PC-9 (cell line): ENCODE data around the gene NR3C1. TPM values are rescaled to one million over a fixed set of nuclear protein-coding genes. Genes with fewer than 3 reads are reported as not detected.
A peak's percentile ranks its signal among the peaks of the same experiment; 100 is the strongest.

Source experiments
- BruUV-seq: library from RNA; stranded (reverse); fragments of 400-500 nt; replicated peaks from 2 replicates; lab custom pipeline; 2021; lab: Mats Ljungman, UMichigan
- CTCF ChIA-PET: fragments of 300-600 bp; sonication (Branson Sonifier 250); formaldehyde crosslinking; loops from one replicate; lab custom pipeline; 2022; ENCODE audit warnings: antibody characterized with exemption; lab: Charles Lee
- POLR2A ChIA-PET: fragments of 300-600 bp; sonication (Branson Sonifier 250); formaldehyde crosslinking; loops from one replicate; lab custom pipeline; 2022; ENCODE audit warnings: antibody characterized with exemption; ENCODE audit not compliant: unreplicated experiment; lab: Charles Lee
- DNase-seq, 2 experiments: peaks; one replicate each; pipeline versions ENCODE4 v3.0.0 to v3.0.0-alpha.2; 2015 to 2022; ENCODE audit warnings: mixed read lengths in 1 of 2
- H2AFZ ChIP-seq: fragments of 200-600 bp; sonication (generic); 2 replicates; pipeline ENCODE4 v1.8.1; 2017; ENCODE audit warnings: antibody characterized with exemption
- H3F3A ChIP-seq: fragments of 200-600 bp; sonication (generic); 2 replicates; pipeline ENCODE4 v1.8.1; 2017; ENCODE audit warnings: antibody characterized with exemption, mild to moderate bottlenecking, low read depth; ENCODE audit not compliant: insufficient read depth
- H3K27ac ChIP-seq: fragments of 200-600 bp; sonication (generic); 2 replicates; pipeline ENCODE4 v1.6.1; 2016; ENCODE audit warnings: mixed run types
- H3K27me3 ChIP-seq: fragments of 200-600 bp; sonication (generic); 2 replicates; pipeline ENCODE4 v1.6.1; 2016; ENCODE audit warnings: low read depth, mixed run types; ENCODE audit not compliant: insufficient read depth
- H3K36me3 ChIP-seq: fragments of 200-600 bp; sonication (generic); 2 replicates; pipeline ENCODE4 v1.6.1; 2016; ENCODE audit warnings: low read depth, mixed run types
- H3K4me1 ChIP-seq: fragments of 200-600 bp; sonication (generic); replicated peaks from 2 replicates; pipeline ENCODE4 v1.6.1; 2016; ENCODE audit warnings: mixed run types; ENCODE audit not compliant: insufficient read depth
- H3K4me2 ChIP-seq: fragments of 200-600 bp; sonication (generic); 2 replicates; pipeline ENCODE4 v1.6.1; 2017; ENCODE audit warnings: mixed run types
- H3K4me3 ChIP-seq: fragments of 200-600 bp; sonication (generic); 2 replicates; pipeline ENCODE4 v1.6.1; 2016; ENCODE audit warnings: mixed run types
- H3K79me2 ChIP-seq: fragments of 200-600 bp; sonication (generic); 2 replicates; pipeline ENCODE4 v1.6.1; 2017; ENCODE audit warnings: low read depth, mixed run types
- H3K9me2 ChIP-seq: fragments of 200-600 bp; sonication (generic); 2 replicates; pipeline ENCODE4 v1.8.1; 2017; ENCODE audit warnings: mild to moderate bottlenecking; ENCODE audit not compliant: insufficient read depth
- H3K9me3 ChIP-seq: fragments of 200-600 bp; sonication (generic); 2 replicates; pipeline ENCODE4 v1.8.1; 2016; ENCODE audit warnings: low read depth; ENCODE audit not compliant: insufficient read depth
- H4K20me1 ChIP-seq: fragments of 200-600 bp; sonication (generic); 2 replicates; pipeline ENCODE4 v1.8.1; 2017; ENCODE audit not compliant: insufficient read depth
- EZH2 ChIP-seq: fragments of 200-600 bp; sonication (generic); IDR thresholded peaks from 2 replicates; pipeline ENCODE4 v1.8.0; 2017; ENCODE audit warnings: antibody characterized with exemption, low read depth
- intact Hi-C: fragments of 100-400 bp; cut with micrococcal nuclease; formaldehyde crosslinking; loops from one replicate; pipeline ENCODE4 v1.10.0; 2022; ENCODE audit not compliant: unreplicated experiment
- total RNA-seq: library from RNA; stranded (reverse); gene quantifications from 2 replicates; pipeline ENCODE4 v1.2.3, GENCODE V29; 2021
- TF ChIP-seq, protein P1 (sequence below): fragments of 200-600 bp; sonication (generic); conservative IDR thresholded peaks from 2 replicates; pipeline ENCODE4 v1.6.1; 2017; ENCODE audit warnings: mixed run types, antibody characterized with exemption, mild to moderate bottlenecking, moderate library complexity

NR3C1 gene
- total RNA-seq, 1 experiment from 2014 or later = 52.8 TPM

DNA sequence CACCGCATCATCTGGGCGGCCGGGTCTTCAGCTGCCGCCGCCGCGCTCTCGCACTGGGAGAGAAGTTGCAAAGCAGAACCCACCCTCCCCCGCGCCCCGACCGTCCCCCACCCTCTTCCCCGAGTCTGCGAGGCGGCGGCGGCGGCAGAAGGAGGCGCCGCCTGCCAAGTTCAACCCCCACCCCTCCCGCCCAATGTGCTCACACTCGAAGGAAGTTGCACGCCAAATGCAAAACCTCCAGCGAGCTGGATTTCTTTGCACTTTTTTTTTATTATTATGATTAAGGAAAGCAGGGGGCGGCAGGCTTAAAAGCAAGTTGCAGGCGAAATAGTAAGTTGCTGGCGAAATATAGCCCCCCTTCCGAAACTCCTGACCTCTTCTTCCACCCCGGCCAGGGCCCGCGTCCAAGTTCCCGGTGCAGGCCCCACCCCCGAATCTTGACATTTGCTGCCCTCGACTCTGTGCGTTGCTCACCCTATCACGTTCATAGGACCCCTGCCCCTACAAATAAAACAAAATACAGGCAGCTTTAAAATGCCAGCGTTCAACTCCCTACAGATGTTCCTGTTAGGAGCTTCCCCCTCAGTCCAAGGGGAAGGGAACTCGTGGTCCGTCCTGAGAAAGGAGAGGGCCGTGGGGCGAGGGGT, 1.1 kb upstream of the NR3C1 start:
- H3K36me3 ChIP-seq = no peaks in the 10 kb centered on the region
- peak overlapping the region; percentile 96 for H3K4me2 ChIP-seq
- BruUV-seq = no TSS peak
- ChIA-PET CTCF (interaction anchor here (0.6 to 1.1 kb wide), 7 partner anchors 9 to 791 kb away, joined by 3 to 9 read pairs (median 4); no protein-coding TSS in a partner anchor), POLR2A (interaction anchor here (0.6 to 1.0 kb wide), 3 partner anchors 103 to 467 kb away, joined by 3 to 21 read pairs (median 3); no protein-coding TSS in a partner anchor)
- peak overlapping the region; percentile 100 for H2AFZ ChIP-seq
- peaks cover 32% of the 10 kb centered on the region for H3K79me2 ChIP-seq
- H3K9me2 ChIP-seq = peaks cover 6% of the 10 kb centered on the region; the same call in 1 of the 2 replicates
- TF ChIP-seq EZH2 = no peak
- TF ChIP-seq, protein P1, sequence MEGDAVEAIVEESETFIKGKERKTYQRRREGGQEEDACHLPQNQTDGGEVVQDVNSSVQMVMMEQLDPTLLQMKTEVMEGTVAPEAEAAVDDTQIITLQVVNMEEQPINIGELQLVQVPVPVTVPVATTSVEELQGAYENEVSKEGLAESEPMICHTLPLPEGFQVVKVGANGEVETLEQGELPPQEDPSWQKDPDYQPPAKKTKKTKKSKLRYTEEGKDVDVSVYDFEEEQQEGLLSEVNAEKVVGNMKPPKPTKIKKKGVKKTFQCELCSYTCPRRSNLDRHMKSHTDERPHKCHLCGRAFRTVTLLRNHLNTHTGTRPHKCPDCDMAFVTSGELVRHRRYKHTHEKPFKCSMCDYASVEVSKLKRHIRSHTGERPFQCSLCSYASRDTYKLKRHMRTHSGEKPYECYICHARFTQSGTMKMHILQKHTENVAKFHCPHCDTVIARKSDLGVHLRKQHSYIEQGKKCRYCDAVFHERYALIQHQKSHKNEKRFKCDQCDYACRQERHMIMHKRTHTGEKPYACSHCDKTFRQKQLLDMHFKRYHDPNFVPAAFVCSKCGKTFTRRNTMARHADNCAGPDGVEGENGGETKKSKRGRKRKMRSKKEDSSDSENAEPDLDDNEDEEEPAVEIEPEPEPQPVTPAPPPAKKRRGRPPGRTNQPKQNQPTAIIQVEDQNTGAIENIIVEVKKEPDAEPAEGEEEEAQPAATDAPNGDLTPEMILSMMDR = no peak
- peaks cover 21% of the 10 kb centered on the region for H3K4me1 ChIP-seq
- peaks cover 4% of the 10 kb centered on the region; the same call in 1 of the 2 replicates for H3K9me3 ChIP-seq
- peak; percentile 62 to 70 for DNase-seq
- peaks cover 10% of the 10 kb centered on the region; the same call in 1 of the 2 replicates for H3F3A ChIP-seq
- H3K4me3 ChIP-seq = peak overlapping the region; percentile 96
- intact Hi-C loops = loop anchor here (1.0 to 10.0 kb wide), 15 partner anchors 88 to 770 kb away; partner anchors contain the start of genes KCTD16 and YIPF5
- peaks cover 8% of the 10 kb centered on the region; the same call in 1 of the 2 replicates for H4K20me1 ChIP-seq
- H3K27ac ChIP-seq = peak overlapping the region; percentile 94
- H3K27me3 ChIP-seq = no peaks in the 10 kb centered on the region

DNA sequence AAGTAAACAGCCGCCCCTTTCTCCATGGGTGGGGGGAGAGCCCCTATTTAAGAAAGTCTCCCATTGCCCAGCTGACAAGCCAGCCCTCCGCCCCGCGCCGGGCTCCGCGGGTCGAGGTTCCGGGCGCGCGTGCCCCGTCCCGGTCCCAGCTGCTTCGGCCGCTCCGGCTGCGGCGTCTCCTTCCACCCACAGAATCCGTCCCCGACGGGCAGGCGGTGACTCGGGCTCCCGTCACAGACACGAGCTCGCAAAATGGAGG, 223 bp downstream of the NR3C1 start:
- peaks cover 4% of the 10 kb centered on the region; the same call in 1 of the 2 replicates for H3K9me3 ChIP-seq
- H3K9me2 ChIP-seq = peaks cover 6% of the 10 kb centered on the region; the same call in 1 of the 2 replicates
- peak overlapping the region; percentile 96 for H3K4me3 ChIP-seq
- H3F3A ChIP-seq = peaks cover 10% of the 10 kb centered on the region; the same call in 1 of the 2 replicates
- intact Hi-C loops = loop anchor here (1.0 to 10.0 kb wide), 7 partner anchors 157 to 772 kb away; partner anchors contain the start of genes KCTD16 and YIPF5
- peak overlapping the region; percentile 94 for H3K27ac ChIP-seq
- H3K27me3 ChIP-seq = no peaks in the 10 kb centered on the region
- H2AFZ ChIP-seq = peak overlapping the region; percentile 87
- peaks cover 8% of the 10 kb centered on the region; the same call in 1 of the 2 replicates for H4K20me1 ChIP-seq
- no peak for TF ChIP-seq EZH2
- TF ChIP-seq, protein P1 = no peak
- H3K4me1 ChIP-seq = peaks cover 34% of the 10 kb centered on the region
- peaks cover 45% of the 10 kb centered on the region for H3K79me2 ChIP-seq
- peaks cover 7% of the 10 kb centered on the region; the same call in 1 of the 2 replicates for H3K36me3 ChIP-seq
- DNase-seq = peak in 1 of 2 experiments; percentile 39
- ChIA-PET POLR2A (interaction anchor here (0.6 to 1.0 kb wide), 2 partner anchors 154 to 421 kb away, joined by 3 to 9 read pairs; no protein-coding TSS in a partner anchor), CTCF (interaction anchor here (0.5 kb wide), 1 partner anchor 246 kb away, joined by 8 read pairs; no protein-coding TSS in a partner anchor)
- peak overlapping the region; percentile 98 for H3K4me2 ChIP-seq
- no TSS peak for BruUV-seq

DNA sequence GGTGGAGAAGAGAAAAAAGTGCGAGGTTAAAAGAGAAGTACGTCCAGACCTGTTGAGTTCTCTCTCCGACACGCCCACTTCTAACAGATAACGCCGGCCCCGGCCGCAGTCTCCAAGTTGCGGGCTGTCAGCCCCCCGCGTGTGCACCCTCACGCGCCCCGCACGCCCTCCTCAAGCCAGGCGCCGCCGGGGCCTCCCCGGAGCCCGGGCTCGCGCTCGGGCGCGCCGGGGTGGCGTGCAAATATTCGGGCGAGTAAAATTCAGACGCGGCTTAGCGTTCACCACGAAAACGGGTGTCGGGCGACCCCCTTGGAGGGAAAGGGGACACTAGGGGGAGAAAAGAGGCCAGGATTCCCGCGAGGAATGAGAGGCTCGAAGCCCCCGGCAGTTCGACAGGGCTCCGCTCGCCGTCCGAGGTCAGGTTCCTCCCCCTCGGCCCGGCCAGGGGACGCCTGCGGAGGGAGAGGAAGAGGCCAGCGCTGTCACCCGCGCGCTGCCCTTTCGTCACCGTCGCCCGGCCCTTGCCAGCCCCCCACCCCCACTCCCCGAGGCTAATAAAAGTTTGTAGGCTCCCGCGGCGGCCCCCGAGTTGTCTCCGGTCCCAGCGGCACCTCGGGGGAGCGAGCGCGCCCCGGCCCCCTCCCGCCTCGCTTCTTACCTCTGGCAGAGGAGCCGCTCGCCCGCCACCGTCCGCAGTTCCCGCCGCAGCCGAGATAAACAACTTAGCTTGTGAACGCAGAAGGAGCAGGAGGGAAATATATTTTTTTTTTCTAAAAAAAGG, 743 bp downstream of the NR3C1 start:
- POLR2A ChIA-PET = interaction anchor here (0.6 to 1.0 kb wide), 2 partner anchors 153 to 420 kb away, joined by 3 to 9 read pairs; no protein-coding TSS in a partner anchor
- peaks cover 9% of the 10 kb centered on the region; the same call in 1 of the 2 replicates for H4K20me1 ChIP-seq
- CTCF ChIA-PET = interaction anchor here (0.5 kb wide), 1 partner anchor 246 kb away, joined by 8 read pairs; no protein-coding TSS in a partner anchor
- TF ChIP-seq EZH2 = no peak
- TF ChIP-seq, protein P1 = no peak
- peak; percentile 51 for DNase-seq
- H3K36me3 ChIP-seq = peaks cover 8% of the 10 kb centered on the region; the same call in 1 of the 2 replicates
- intact Hi-C loops = loop anchor here (1.0 to 10.0 kb wide), 8 partner anchors 156 to 772 kb away; partner anchors contain the start of genes KCTD16 and YIPF5
- peaks cover 4% of the 10 kb centered on the region; the same call in 1 of the 2 replicates for H3K9me3 ChIP-seq
- BruUV-seq = no TSS peak
- peak overlapping the region; percentile 98 for H3K4me2 ChIP-seq
- peaks cover 50% of the 10 kb centered on the region for H3K79me2 ChIP-seq
- H3K27ac ChIP-seq = peak overlapping the region; percentile 94
- peak overlapping the region; percentile 87 for H2AFZ ChIP-seq
- H3F3A ChIP-seq = peaks cover 10% of the 10 kb centered on the region; the same call in 1 of the 2 replicates
- H3K4me1 ChIP-seq = peaks cover 39% of the 10 kb centered on the region
- peaks cover 6% of the 10 kb centered on the region; the same call in 1 of the 2 replicates for H3K9me2 ChIP-seq
- no peaks in the 10 kb centered on the region for H3K27me3 ChIP-seq
- peak overlapping the region; percentile 96 for H3K4me3 ChIP-seq
